H9 (cell line): Measurements from ENCODE around the gene EPB41L5. TPM values are rescaled to one million over a fixed set of nuclear protein-coding genes. Genes with fewer than 3 reads are reported as not detected.

Experiments
- DNase-seq: peaks from one replicate; pipeline ENCODE4 v3.0.0-alpha.2; 2017
- H2AFZ ChIP-seq: one replicate; pipeline ENCODE4 v1.6.1; 2013; ENCODE audit warnings: mild to moderate bottlenecking, low read length, control low read depth, moderate library complexity
- H2AK5ac ChIP-seq: 2 replicates; pipeline ENCODE4 v1.6.1; 2013; ENCODE audit warnings: low read length, control low read depth, mixed read lengths; ENCODE audit not compliant: insufficient read length
- H2BK120ac ChIP-seq: one replicate; pipeline ENCODE4 v1.6.1; 2013; ENCODE audit warnings: low read depth, mild to moderate bottlenecking, low read length, control low read depth, inconsistent platforms; ENCODE audit not compliant: poor library complexity, severe bottlenecking
- H2BK12ac ChIP-seq: 2 replicates; pipeline ENCODE4 v1.6.1; 2013; ENCODE audit warnings: low read length, control low read depth, mixed read lengths, low read depth; ENCODE audit not compliant: insufficient read length
- H2BK15ac ChIP-seq: 2 replicates; pipeline ENCODE4 v1.6.1; 2013; ENCODE audit warnings: low read depth, low read length, control low read depth
- H2BK20ac ChIP-seq: one replicate; pipeline ENCODE4 v1.6.1; 2013; ENCODE audit warnings: low read depth, mild to moderate bottlenecking, low read length, control low read depth, inconsistent platforms; ENCODE audit not compliant: poor library complexity, severe bottlenecking
- H2BK5ac ChIP-seq: 2 replicates; pipeline ENCODE4 v1.6.1; 2013; ENCODE audit warnings: low read length, control low read depth, mixed read lengths; ENCODE audit not compliant: insufficient read length
- H3K14ac ChIP-seq: 2 replicates; pipeline ENCODE4 v1.6.1; 2013; ENCODE audit warnings: low read length, control low read depth; ENCODE audit not compliant: insufficient read depth
- H3K18ac ChIP-seq: 2 replicates; pipeline ENCODE4 v1.6.1; 2013; ENCODE audit warnings: low read depth, mild to moderate bottlenecking, mixed read lengths, low read length, control low read depth; ENCODE audit not compliant: insufficient read length
- H3K23ac ChIP-seq: 2 replicates; pipeline ENCODE4 v1.6.1; 2013; ENCODE audit warnings: low read length, control low read depth, mixed read lengths, low read depth; ENCODE audit not compliant: insufficient read length
- H3K23me2 ChIP-seq: 2 replicates; pipeline ENCODE4 v1.6.1; 2013; ENCODE audit warnings: low read depth, mild to moderate bottlenecking, mixed read lengths, low read length, control low read depth; ENCODE audit not compliant: insufficient read length, poor library complexity, severe bottlenecking
- H3K27ac ChIP-seq: 2 replicates; pipeline ENCODE4 v1.5.1; 2013; ENCODE audit warnings: low read length, control low read depth, mixed read lengths, low read depth; ENCODE audit not compliant: insufficient read length
- H3K27me3 ChIP-seq: 2 replicates; pipeline ENCODE4 v1.6.1; 2013; ENCODE audit warnings: low read length, control low read depth, inconsistent platforms; ENCODE audit not compliant: insufficient read depth
- H3K4ac ChIP-seq: 2 replicates; pipeline ENCODE4 v1.6.1; 2013; ENCODE audit warnings: low read depth, mild to moderate bottlenecking, control low read depth, inconsistent platforms, low read length, moderate library complexity
- H3K4me1 ChIP-seq: 2 replicates; pipeline ENCODE4 v1.6.1; 2013; ENCODE audit warnings: low read length, control low read depth, inconsistent platforms; ENCODE audit not compliant: insufficient read depth
- H3K4me2 ChIP-seq: 2 replicates; pipeline ENCODE4 v1.6.1; 2013; ENCODE audit warnings: low read length, control low read depth, mixed read lengths; ENCODE audit not compliant: insufficient read length, insufficient read depth
- H3K56ac ChIP-seq: 2 replicates; pipeline ENCODE4 v1.6.1; 2013; ENCODE audit warnings: low read depth, mild to moderate bottlenecking, mixed read lengths, low read length, control low read depth; ENCODE audit not compliant: insufficient read length
- H3K79me1 ChIP-seq: 2 replicates; pipeline ENCODE4 v1.6.1; 2013; ENCODE audit warnings: low read depth, mild to moderate bottlenecking, moderate library complexity, low read length, control low read depth, inconsistent platforms; ENCODE audit not compliant: insufficient read depth, poor library complexity, severe bottlenecking
- H3K79me2 ChIP-seq: 2 replicates; pipeline ENCODE4 v1.6.1; 2013; ENCODE audit warnings: low read length, control low read depth, inconsistent platforms; ENCODE audit not compliant: insufficient read depth
- H3K9ac ChIP-seq: 2 replicates; pipeline ENCODE4 v1.6.1; 2013; ENCODE audit warnings: low read length, control low read depth, mixed read lengths; ENCODE audit not compliant: insufficient read length; ENCODE audit errors: extremely low read depth
- H3K9me3 ChIP-seq: one replicate; pipeline ENCODE4 v1.6.1; 2013; ENCODE audit warnings: low read depth, low read length, inconsistent platforms; ENCODE audit not compliant: control insufficient read depth
- H3T11ph ChIP-seq: one replicate; pipeline ENCODE4 v1.6.1; 2013; ENCODE audit warnings: mild to moderate bottlenecking, low read length, control low read depth, inconsistent platforms
- H4K20me1 ChIP-seq: one replicate; pipeline ENCODE4 v1.6.1; 2013; ENCODE audit not compliant: control insufficient read depth, insufficient read length, insufficient read depth
- H4K5ac ChIP-seq: 2 replicates; pipeline ENCODE4 v1.6.1; 2013; ENCODE audit warnings: low read depth, mild to moderate bottlenecking, mixed read lengths, low read length, control low read depth; ENCODE audit not compliant: insufficient read length
- H4K8ac ChIP-seq: replicated peaks from 2 replicates; pipeline ENCODE4 v1.6.1; 2013; ENCODE audit warnings: low read length, control low read depth, mixed read lengths, low read depth; ENCODE audit not compliant: insufficient read length
- H4K91ac ChIP-seq: 2 replicates; pipeline ENCODE4 v1.6.1; 2013; ENCODE audit warnings: low read depth, mild to moderate bottlenecking, moderate library complexity, mixed read lengths, low read length, control low read depth; ENCODE audit not compliant: insufficient read length
- H3K27ac Mint-ChIP-seq, 3 experiments: 2 replicates in 2 of 3; 3 replicates in 1 of 3; pipeline ENCODE4 v1.8.0; 2020 to 2021; ENCODE audit warnings: mixed read lengths in 3 of 3, mild to moderate bottlenecking in 1 of 3, moderate library complexity in 1 of 3
- H3K27me3 Mint-ChIP-seq: 2 replicates; pipeline ENCODE4 v1.8.0; 2021; ENCODE audit warnings: low read depth, mild to moderate bottlenecking, moderate library complexity, mixed read lengths
- H3K36me3 Mint-ChIP-seq, 3 experiments: 2 replicates in 2 of 3; 3 replicates in 1 of 3; pipeline ENCODE4 v1.8.0; 2020 to 2021; ENCODE audit warnings: low read depth in 3 of 3, mixed read lengths in 3 of 3; ENCODE audit not compliant: insufficient read depth in 1 of 3
- H3K4me1 Mint-ChIP-seq, 2 experiments: 2 replicates each; pipeline ENCODE4 v1.8.0; 2020; ENCODE audit warnings: mixed read lengths in 2 of 2
- H3K4me3 Mint-ChIP-seq, 2 experiments: 2 replicates in 1 of 2; 3 replicates in 1 of 2; pipeline ENCODE4 v1.8.0; 2020 to 2021; ENCODE audit warnings: mild to moderate bottlenecking in 2 of 2, mixed read lengths in 2 of 2, moderate library complexity in 1 of 2
- H3K9me3 Mint-ChIP-seq, 2 experiments: 2 replicates in 1 of 2; 3 replicates in 1 of 2; pipeline ENCODE4 v1.8.0; 2020; ENCODE audit warnings: mild to moderate bottlenecking in 2 of 2, mixed read lengths in 2 of 2, moderate library complexity in 1 of 2
- WGBS: extraction: QIAGEN DNeasy Blood & Tissue Kit; methylation state at CpG from one replicate; pipeline ENCODE4 v1.1.7; 2013; ENCODE audit warnings: missing lambda C conversion rate, low lambda C conversion rate, mixed read lengths; ENCODE audit not compliant: insufficient read length; ENCODE audit errors: extremely low coverage; 5-methylcytosine and 5-hydroxymethylcytosine counted together
- total RNA-seq: library from RNA; stranded (reverse); gene quantifications from 2 replicates; pipeline ENCODE4 v1.2.1, GENCODE V29; 2021
- TF ChIP-seq, protein P1 (sequence below): fragments of 200-600 bp; sonication (generic); conservative IDR thresholded peaks from 3 replicates; pipeline ENCODE4 v1.8.0; 2021; ENCODE audit warnings: antibody characterized with exemption, mild to moderate bottlenecking

EPB41L5 gene
- total RNA-seq, 1 experiment from 2014 or later, result 40.4 TPM

DNA sequence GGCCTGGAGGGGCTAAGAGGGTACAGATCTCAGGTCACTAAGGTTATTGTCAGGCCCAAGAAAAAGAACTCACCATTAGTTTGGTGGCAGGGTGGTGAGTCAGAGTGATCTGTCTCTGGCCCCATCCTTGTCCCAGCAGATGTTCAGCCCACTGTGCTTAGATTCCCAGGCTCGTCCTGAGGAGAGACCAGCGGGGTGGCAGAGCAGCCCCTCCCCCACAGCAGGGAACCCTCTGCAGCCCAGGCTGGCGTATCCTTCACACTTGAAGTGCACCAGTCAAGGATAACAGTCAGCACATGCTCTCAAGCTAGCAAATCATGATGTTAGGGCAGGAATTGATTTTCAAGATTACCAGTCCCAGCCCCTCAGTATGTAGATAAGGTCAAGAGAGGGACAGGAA is 167.2 kb downstream of the EPB41L5 start:
- no peaks in the 10 kb centered on the region for H3K79me1 ChIP-seq
- Mint-ChIP-seq H3K36me3 (peaks cover 0 to 4% (median 1%) of the 10 kb centered on the region in 3 experiments; a peak in 3 of 7 replicates), H3K9me3 (no peaks in the 10 kb centered on the region; a peak in 1 of 5 replicates), H3K27me3 (no peaks in the 10 kb centered on the region), H3K4me1 (peaks cover 16 to 27% of the 10 kb centered on the region in 2 experiments), H3K4me3 (no peak overlapping the region), H3K27ac (no peak overlapping the region)
- no peak overlapping the region for H3T11ph ChIP-seq
- H3K18ac ChIP-seq, result no peak overlapping the region
- no peak overlapping the region for H3K4ac ChIP-seq
- H3K4me2 ChIP-seq, result no peak overlapping the region
- H3K79me2 ChIP-seq, result no peaks in the 10 kb centered on the region
- H2BK20ac ChIP-seq, result no peak overlapping the region
- no peak overlapping the region for H2BK12ac ChIP-seq
- no CpG with 5 or more reads among the region's 3 CpGs for WGBS
- H4K8ac ChIP-seq, result no peak overlapping the region
- no peak overlapping the region for H2AK5ac ChIP-seq
- H3K9me3 ChIP-seq, result no peaks in the 10 kb centered on the region
- no peak overlapping the region for H2BK5ac ChIP-seq
- TF ChIP-seq, protein P1, sequence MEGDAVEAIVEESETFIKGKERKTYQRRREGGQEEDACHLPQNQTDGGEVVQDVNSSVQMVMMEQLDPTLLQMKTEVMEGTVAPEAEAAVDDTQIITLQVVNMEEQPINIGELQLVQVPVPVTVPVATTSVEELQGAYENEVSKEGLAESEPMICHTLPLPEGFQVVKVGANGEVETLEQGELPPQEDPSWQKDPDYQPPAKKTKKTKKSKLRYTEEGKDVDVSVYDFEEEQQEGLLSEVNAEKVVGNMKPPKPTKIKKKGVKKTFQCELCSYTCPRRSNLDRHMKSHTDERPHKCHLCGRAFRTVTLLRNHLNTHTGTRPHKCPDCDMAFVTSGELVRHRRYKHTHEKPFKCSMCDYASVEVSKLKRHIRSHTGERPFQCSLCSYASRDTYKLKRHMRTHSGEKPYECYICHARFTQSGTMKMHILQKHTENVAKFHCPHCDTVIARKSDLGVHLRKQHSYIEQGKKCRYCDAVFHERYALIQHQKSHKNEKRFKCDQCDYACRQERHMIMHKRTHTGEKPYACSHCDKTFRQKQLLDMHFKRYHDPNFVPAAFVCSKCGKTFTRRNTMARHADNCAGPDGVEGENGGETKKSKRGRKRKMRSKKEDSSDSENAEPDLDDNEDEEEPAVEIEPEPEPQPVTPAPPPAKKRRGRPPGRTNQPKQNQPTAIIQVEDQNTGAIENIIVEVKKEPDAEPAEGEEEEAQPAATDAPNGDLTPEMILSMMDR, result no peak
- no peak overlapping the region for H2BK15ac ChIP-seq
- H4K20me1 ChIP-seq, result no peaks in the 10 kb centered on the region
- no peak overlapping the region for H3K14ac ChIP-seq
- H3K27ac ChIP-seq, result no peak overlapping the region
- H3K4me1 ChIP-seq, result peaks cover 4% of the 10 kb centered on the region; the same call in 1 of the 2 replicates
- no peak overlapping the region for H4K91ac ChIP-seq
- no peak overlapping the region for H3K23ac ChIP-seq
- DNase-seq, result no peak
- no peak overlapping the region for H2AFZ ChIP-seq
- no peaks in the 10 kb centered on the region for H3K23me2 ChIP-seq
- H4K5ac ChIP-seq, result no peak overlapping the region
- H3K27me3 ChIP-seq, result no peaks in the 10 kb centered on the region
- no peak overlapping the region for H3K9ac ChIP-seq
- no peak overlapping the region for H2BK120ac ChIP-seq
- H3K56ac ChIP-seq, result no peak overlapping the region
